Measurements from ENCODE around the gene PLET1.

DNA sequence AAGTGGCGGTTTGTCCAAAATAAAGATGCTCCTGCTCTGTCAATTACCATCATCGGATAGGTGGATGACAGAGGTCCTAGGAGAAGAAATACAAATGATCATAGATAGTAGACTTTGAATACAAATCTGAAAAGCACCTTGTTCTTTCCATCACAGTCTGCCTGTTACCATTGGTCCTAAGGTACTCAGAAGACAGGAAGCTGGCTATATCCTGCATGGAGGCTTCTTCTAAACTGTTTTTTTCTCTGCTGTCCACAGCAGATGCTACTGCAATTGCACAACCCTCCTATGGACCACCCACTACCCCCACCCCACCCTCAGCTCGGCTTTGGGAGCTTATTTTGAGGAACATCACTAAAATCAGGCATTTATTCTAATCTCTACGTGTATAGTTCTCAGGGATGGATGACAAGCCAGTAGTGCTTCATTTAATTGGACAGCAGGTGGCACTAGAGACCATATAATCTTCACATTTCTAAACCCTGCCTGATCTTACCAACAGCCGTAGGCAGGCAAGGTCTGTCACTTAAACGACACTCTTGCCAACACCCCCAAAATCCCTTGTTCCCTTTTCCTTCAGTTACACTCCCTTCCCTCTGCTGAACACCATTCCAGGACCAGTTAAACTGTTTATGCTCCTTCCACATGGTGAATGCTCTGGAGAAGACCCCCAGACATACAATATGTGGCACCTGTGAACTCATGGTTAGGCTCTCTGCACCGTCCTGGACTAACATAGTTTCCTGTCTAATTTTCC lies 41.0 kb downstream of the PLET1 start:
- TF ChIP-seq EZH2 (IDR thresholded peaks at IDR 0.05; ENCODE audit: insufficient read depth, low read length), result no peak
- TF ChIP-seq, protein P1, sequence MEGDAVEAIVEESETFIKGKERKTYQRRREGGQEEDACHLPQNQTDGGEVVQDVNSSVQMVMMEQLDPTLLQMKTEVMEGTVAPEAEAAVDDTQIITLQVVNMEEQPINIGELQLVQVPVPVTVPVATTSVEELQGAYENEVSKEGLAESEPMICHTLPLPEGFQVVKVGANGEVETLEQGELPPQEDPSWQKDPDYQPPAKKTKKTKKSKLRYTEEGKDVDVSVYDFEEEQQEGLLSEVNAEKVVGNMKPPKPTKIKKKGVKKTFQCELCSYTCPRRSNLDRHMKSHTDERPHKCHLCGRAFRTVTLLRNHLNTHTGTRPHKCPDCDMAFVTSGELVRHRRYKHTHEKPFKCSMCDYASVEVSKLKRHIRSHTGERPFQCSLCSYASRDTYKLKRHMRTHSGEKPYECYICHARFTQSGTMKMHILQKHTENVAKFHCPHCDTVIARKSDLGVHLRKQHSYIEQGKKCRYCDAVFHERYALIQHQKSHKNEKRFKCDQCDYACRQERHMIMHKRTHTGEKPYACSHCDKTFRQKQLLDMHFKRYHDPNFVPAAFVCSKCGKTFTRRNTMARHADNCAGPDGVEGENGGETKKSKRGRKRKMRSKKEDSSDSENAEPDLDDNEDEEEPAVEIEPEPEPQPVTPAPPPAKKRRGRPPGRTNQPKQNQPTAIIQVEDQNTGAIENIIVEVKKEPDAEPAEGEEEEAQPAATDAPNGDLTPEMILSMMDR (IDR thresholded peaks at IDR 0.05; ENCODE audit: insufficient read depth, low read depth, low read length), result peak; percentile 90
